Neural cell (in vitro differentiated cells): ENCODE results near the gene WDR37. TPM values are rescaled to one million over a fixed set of nuclear protein-coding genes. Genes with fewer than 3 reads are reported as not detected.

Source experiments
- H2AFZ ChIP-seq: fragments of 200-600, 300-800 bp; sonication (generic), shearing (Covaris generic); 2 replicates; pipeline ENCODE4 v1.6.0; 2014; ENCODE audit warnings: low read depth, mild to moderate bottlenecking, antibody characterized with exemption, low read length, moderate library complexity
- H3F3A ChIP-seq: fragments of 200-600 bp; shearing (Covaris generic); 2 replicates; pipeline ENCODE4 v1.6.1; 2016; ENCODE audit warnings: mild to moderate bottlenecking, moderate library complexity, mixed read lengths, antibody characterized with exemption, low read length; ENCODE audit not compliant: insufficient read depth, poor library complexity, severe bottlenecking
- H3K27ac ChIP-seq: fragments of 200-600, 300-800 bp; sonication (generic), shearing (Covaris generic); 2 replicates; pipeline ENCODE4 v1.5.1; 2014; ENCODE audit warnings: mild to moderate bottlenecking, low read length, moderate library complexity
- H3K27me3 ChIP-seq: fragments of 300-800, 200-600 bp; sonication (generic), shearing (Covaris generic); 2 replicates; pipeline ENCODE4 v1.6.0; 2014; ENCODE audit warnings: mild to moderate bottlenecking, low read depth, low read length, moderate library complexity; ENCODE audit not compliant: insufficient read depth
- H3K36me3 ChIP-seq: fragments of 300-800, 200-600 bp; sonication (generic), shearing (Covaris generic); 2 replicates; pipeline ENCODE4 v1.5.1; 2014; ENCODE audit warnings: mild to moderate bottlenecking, antibody characterized with exemption, low read length, moderate library complexity; ENCODE audit not compliant: insufficient read depth
- H3K4me2 ChIP-seq: fragments of 300-800, 200-600 bp; sonication (generic), shearing (Covaris generic); 2 replicates; pipeline ENCODE4 v1.6.0; 2014; ENCODE audit warnings: mild to moderate bottlenecking, low read length
- H3K4me3 ChIP-seq: fragments of 300-800, 200-600 bp; sonication (generic), shearing (Covaris generic); 2 replicates; pipeline ENCODE4 v1.5.1; 2014; ENCODE audit warnings: mild to moderate bottlenecking, low read length, moderate library complexity
- H3K79me2 ChIP-seq: fragments of 200-600 bp; shearing (Covaris generic); replicated peaks from 2 replicates; pipeline ENCODE4 v1.6.0; 2014; ENCODE audit warnings: mild to moderate bottlenecking, low read length, moderate library complexity; ENCODE audit not compliant: insufficient read depth
- H3K9ac ChIP-seq: fragments of 300-800, 200-600 bp; sonication (generic), shearing (Covaris generic); 2 replicates; pipeline ENCODE4 v1.6.1; 2016; ENCODE audit warnings: mild to moderate bottlenecking, low read length, mixed read lengths
- H3K9me2 ChIP-seq: fragments of 200-600 bp; shearing (Covaris generic); 2 replicates; pipeline ENCODE4 v1.6.1; 2016; ENCODE audit warnings: mild to moderate bottlenecking, low read length, mixed read lengths; ENCODE audit not compliant: insufficient read depth
- H3K9me3 ChIP-seq: fragments of 200-600, 300-800 bp; sonication (generic), shearing (Covaris generic); 2 replicates; pipeline ENCODE4 v1.6.1; 2016; ENCODE audit warnings: mild to moderate bottlenecking, mixed run types, low read length, moderate library complexity, mixed read lengths
- H4K20me1 ChIP-seq: fragments of 200-600 bp; shearing (Covaris generic); 2 replicates; pipeline ENCODE4 v1.6.1; 2016; ENCODE audit warnings: mild to moderate bottlenecking, mixed run types; ENCODE audit not compliant: insufficient read depth
- CTCF ChIP-seq: fragments of 450-650 bp; IDR thresholded peaks from 2 replicates; pipeline ENCODE4 v1.5.1; 2014; ENCODE audit warnings: antibody characterized with exemption, mild to moderate bottlenecking, moderate library complexity; ENCODE audit not compliant: poor library complexity, severe bottlenecking
- EP300 ChIP-seq: fragments of 450-650 bp; conservative IDR thresholded peaks from 2 replicates; pipeline ENCODE4 v1.6.1; 2014; ENCODE audit warnings: antibody characterized with exemption, mild to moderate bottlenecking, moderate library complexity; ENCODE audit not compliant: poor library complexity, severe bottlenecking
- EZH2 ChIP-seq: fragments of 200-600, 300-800 bp; shearing (Covaris generic), sonication (generic); IDR thresholded peaks from 2 replicates; pipeline ENCODE4 v1.6.1; 2014; ENCODE audit warnings: antibody characterized with exemption, low read length, borderline replicate concordance, mild to moderate bottlenecking; ENCODE audit not compliant: insufficient read depth, poor library complexity, severe bottlenecking
- MXI1 ChIP-seq: fragments of 450-650 bp; conservative IDR thresholded peaks from 2 replicates; pipeline ENCODE4 v1.6.1; 2014; ENCODE audit warnings: antibody characterized with exemption, mild to moderate bottlenecking; ENCODE audit not compliant: poor library complexity, severe bottlenecking
- POLR2AphosphoS5 ChIP-seq: IDR thresholded peaks from 2 replicates; pipeline ENCODE4 v1.6.1; 2012
- RAD21 ChIP-seq: fragments of 450-650 bp; conservative IDR thresholded peaks from 2 replicates; pipeline ENCODE4 v1.6.1; 2014; ENCODE audit warnings: antibody characterized with exemption, mild to moderate bottlenecking, moderate library complexity
- REST ChIP-seq: IDR thresholded peaks from 2 replicates; pipeline ENCODE4 v1.6.1; 2012; ENCODE audit warnings: borderline replicate concordance
- SMC3 ChIP-seq: fragments of 450-650 bp; conservative IDR thresholded peaks from 2 replicates; pipeline ENCODE4 v1.6.1; 2014; ENCODE audit warnings: antibody characterized with exemption, mild to moderate bottlenecking, moderate library complexity; ENCODE audit not compliant: poor library complexity
- TAF1 ChIP-seq: IDR thresholded peaks from 2 replicates; pipeline ENCODE4 v1.6.1; 2012; ENCODE audit warnings: low read depth
- polyA plus RNA-seq: library from polyadenylated mRNA; depleted of rRNA; stranded (reverse); fragments of >200 nt; gene quantifications from 2 replicates; pipeline ENCODE4 v1.2.3, GENCODE V29; 2014

Gene WDR37
- polyA plus RNA-seq, 1 donor from 2014 or later, result 32.3 TPM

- H4K20me1 ChIP-seq, result peaks cover 20% of the 10 kb centered on the region
- no peaks in the 10 kb centered on the region for H3K27me3 ChIP-seq
- no peak overlapping the region for H3K9ac ChIP-seq
- H3K27ac ChIP-seq, result no peak overlapping the region
- no peak overlapping the region for H2AFZ ChIP-seq
- peaks cover 5% of the 10 kb centered on the region for H3F3A ChIP-seq
- no peaks in the 10 kb centered on the region for H3K9me2 ChIP-seq
- TF ChIP-seq MXI1 (no peak), CTCF (no peak), TAF1 (no peak), REST (no peak), EP300 (no peak), RAD21 (no peak), POLR2AphosphoS5 (no peak), EZH2 (no peak), SMC3 (no peak)
- peaks cover 6% of the 10 kb centered on the region for H3K36me3 ChIP-seq
- H3K9me3 ChIP-seq, result no peaks in the 10 kb centered on the region
- H3K4me2 ChIP-seq, result peak overlapping the region; percentile 65
- H3K4me3 ChIP-seq, result peak overlapping the region; percentile 60
- H3K79me2 ChIP-seq, result peaks cover 70% of the 10 kb centered on the region
Observed at GRCh38 chr10:1044964-1045363, 11.2 kb upstream of the WDR37 start.

GRCh38 chr10:1045415-1045814 is 10.8 kb upstream of the WDR37 start:
- Histone ChIP-seq H3K9ac (no peak overlapping the region), H3K9me2 (no peaks in the 10 kb centered on the region), H3K27me3 (no peaks in the 10 kb centered on the region), H3K4me3 (peak overlapping the region; percentile 60), H3K4me2 (no peak overlapping the region), H2AFZ (no peak overlapping the region), H3K9me3 (no peaks in the 10 kb centered on the region), H3K36me3 (peaks cover 6% of the 10 kb centered on the region), H3K79me2 (peaks cover 70% of the 10 kb centered on the region), H3F3A (peaks cover 8% of the 10 kb centered on the region), H3K27ac (no peak overlapping the region), H4K20me1 (peaks cover 20% of the 10 kb centered on the region)
- no peak for TF ChIP-seq SMC3
- no peak for TF ChIP-seq REST
- no peak for TF ChIP-seq POLR2AphosphoS5
- TF ChIP-seq RAD21, result no peak
- no peak for TF ChIP-seq EP300
- TF ChIP-seq EZH2, result no peak
- TF ChIP-seq MXI1, result no peak
- TF ChIP-seq TAF1, result no peak
- no peak for TF ChIP-seq CTCF
